GM21526 (cell line): ENCODE measurements around the gene SIAH2.

Experiments
- ATAC-seq: cut with Tn5 transposase; IDR thresholded peaks from one replicate; pipeline ENCODE4 v1.9.1; 2021; ENCODE audit warnings: moderate library complexity; ENCODE audit not compliant: unreplicated experiment, low FRiP score

The SIAH2 gene

GRCh38 chr3:150751781-150752263 lies 11.1 kb downstream of the SIAH2 start:
- no peak for ATAC-seq

- ATAC-seq, result no peak
These were observed 13.7 kb downstream of the SIAH2 start for GRCh38 chr3:150749255-150749654.

DNA sequence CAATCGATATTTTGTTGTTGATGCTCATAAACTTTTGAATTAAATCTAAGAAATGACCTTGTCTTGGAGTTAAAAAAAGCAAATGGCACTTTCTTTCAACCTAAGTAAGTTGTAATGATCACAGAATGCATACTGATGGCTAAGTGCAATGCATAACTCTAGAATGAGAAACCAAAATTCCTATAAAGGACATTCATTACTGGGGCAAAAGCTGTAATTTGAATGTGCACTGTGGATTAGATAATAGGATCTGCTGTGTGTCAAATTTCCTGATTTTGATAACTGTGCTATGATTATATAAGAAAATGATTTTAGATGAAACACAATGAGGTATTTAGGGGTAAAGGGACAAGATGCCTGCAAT lies 14.3 kb downstream of the SIAH2 start:
- ATAC-seq, result no peak

GRCh38 chr3:150747886-150748683 lies 14.9 kb downstream of the SIAH2 start:
- ATAC-seq, result no peak

GRCh38 chr3:150746791-150747590 lies 16.0 kb downstream of the SIAH2 start:
- ATAC-seq, result no peak

- no peak for ATAC-seq
These were observed 17.1 kb downstream of the SIAH2 start for GRCh38 chr3:150745832-150746231.

GRCh38 chr3:150744919-150745211 lies 18.1 kb downstream of the SIAH2 start:
- ATAC-seq, result no peak

DNA sequence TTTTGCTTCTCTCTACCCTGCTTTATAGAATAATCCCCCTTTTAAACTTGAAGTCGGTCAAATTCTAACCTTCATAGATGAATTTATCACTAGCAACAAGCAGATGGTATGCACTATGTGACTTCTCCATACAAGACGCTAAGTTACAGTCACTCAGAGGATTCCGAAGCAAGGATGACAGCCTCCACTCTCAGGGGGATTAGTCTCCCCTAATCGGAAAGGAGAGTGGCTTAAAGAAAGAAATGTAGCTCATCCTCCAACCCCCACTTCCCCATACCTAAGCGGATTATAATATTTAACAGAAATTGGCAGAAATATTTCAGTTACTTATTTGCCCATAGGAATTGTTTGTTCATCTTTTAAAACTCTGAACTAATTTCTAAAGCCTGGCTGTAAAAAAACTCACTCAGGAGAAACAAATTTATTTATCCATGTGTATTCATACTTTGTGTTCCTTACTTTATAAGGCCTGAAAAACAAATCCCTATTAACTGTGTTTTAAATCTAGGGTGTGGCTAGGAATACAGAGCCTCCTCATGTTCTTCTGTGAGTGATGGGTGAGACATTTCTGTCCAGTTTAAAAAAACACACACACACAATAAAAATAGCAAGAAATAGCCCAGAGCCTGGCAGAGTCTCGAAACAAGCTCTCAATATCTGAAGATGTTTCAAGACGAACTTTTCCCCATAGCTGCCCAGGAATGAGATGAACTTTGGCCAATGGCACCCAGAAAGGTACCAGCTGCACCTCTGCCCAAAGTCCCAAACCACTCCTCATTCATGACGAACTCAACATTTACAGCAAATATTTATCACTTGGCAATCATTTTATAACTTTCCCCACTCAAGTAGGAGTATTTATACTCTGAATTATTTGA lies 18.7 kb downstream of the SIAH2 start:
- no peak for ATAC-seq

DNA sequence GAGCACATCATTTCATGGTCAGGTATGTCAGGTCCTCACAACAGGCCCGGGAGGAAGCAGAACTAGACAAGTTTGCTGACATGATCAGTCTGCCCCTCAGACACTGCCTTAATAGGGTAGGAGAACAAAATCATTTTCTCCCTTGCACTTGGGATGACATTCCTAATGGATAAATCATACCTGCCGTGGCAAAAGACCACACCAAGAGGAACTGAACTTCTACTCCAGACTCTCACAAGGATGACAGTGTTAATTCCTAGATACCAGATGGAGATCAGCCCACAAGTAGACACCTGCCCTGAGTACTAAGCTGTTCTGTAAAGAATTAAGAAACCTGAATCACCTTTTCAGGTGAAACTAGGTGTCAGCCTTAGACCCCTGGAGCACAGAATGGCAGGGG lies 19.5 kb downstream of the SIAH2 start:
- ATAC-seq, result no peak

DNA sequence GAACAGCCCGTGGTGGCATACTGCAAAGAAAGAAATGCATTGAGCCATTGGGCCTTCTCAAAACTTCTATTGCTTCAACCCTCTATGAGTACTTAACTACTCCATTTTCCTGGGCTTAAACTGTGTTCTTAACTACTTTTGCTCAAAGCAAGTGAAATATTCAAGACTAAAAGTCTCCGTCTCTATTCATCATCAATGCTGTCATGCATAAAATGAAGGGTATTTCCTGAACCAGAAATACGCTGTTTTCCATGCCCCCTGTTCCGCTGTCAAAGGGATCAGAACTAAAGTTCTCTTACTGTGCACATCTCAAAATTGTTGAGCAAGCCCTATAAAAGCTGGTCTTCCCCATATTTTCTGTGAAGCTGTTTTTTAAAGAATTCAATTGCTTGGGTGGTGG lies 20.3 kb downstream of the SIAH2 start:
- ATAC-seq, result no peak

DNA sequence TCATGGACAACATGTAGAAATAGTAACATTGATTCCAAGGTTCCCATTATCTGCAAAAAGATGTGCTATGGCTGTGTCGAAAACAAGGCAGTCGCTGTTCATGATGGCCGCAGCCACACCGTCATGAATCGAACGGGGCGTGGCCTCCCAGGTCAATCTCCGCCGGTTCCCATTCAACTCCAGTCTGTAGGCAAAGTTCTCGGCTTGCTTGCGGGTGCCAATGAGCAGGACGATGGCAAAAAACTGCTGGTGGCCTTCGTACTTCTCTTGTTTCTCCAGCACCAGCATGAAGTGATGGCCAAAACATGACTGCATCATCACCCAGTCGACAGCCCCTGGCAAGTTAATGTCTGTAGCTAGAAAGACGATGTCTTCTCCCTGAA lies 20.8 kb downstream of the SIAH2 start:
- no peak for ATAC-seq

- no peak for ATAC-seq
These were observed 21.4 kb downstream of the SIAH2 start for GRCh38 chr3:150741497-150742140.

DNA sequence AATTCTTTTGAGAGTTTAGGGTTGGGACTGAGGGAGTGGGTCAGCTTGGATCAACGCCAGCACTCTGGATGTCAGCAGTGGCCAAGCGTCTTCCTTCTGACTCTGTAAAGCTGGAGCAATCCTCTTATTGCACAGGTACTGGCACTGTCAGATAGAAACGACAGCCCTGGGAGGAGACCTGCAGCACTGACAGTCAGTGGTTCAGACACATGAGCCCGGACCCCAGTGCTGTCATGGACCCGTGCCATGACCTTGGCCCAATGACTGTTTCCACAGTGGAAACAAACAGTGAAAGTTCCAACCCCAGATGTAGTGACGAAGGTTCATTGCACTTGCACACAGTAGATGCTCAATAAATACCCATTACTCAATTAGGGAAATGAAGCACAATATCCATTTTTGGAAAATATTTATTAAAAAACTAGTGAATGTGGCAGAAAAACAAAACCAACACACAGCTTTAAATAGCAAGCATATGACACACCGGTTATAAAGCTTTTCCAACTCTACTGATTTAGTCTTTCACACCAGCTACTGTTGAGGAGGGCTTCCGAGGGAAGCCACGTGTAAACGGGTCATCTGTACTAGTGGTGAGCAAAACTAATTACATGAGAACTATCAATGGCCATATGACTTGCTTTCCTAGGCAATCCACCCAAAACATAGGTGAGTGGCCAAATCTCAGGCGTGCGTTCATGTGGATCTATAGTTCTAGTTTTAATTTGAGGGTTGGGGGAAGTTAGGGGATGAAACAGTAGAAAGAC lies 22.1 kb downstream of the SIAH2 start:
- no peak for ATAC-seq

GRCh38 chr3:150739877-150740645 lies 22.9 kb downstream of the SIAH2 start:
- peak; percentile 34 for ATAC-seq

- peak; percentile 34 for ATAC-seq
These were observed 23.6 kb downstream of the SIAH2 start for GRCh38 chr3:150739200-150739863.

- ATAC-seq, result no peak
These were observed 24.3 kb downstream of the SIAH2 start for GRCh38 chr3:150738688-150739087.

GRCh38 chr3:150737874-150738679 lies 24.9 kb downstream of the SIAH2 start:
- no peak for ATAC-seq
